Stimulated activated CD4-positive, alpha-beta T cell treated with anti-CD3 and anti-CD28 coated beads, Interleukin-4, amount 100 ng/mL, for 1 hour (primary cell): ENCODE measurements around the gene SPC24.
A peak's percentile ranks its signal among the peaks of the same experiment; 100 is the strongest.
"Not testable (repeated sequence)": the region's sequence is repeated elsewhere in the genome, so short reads cannot be mapped to it uniquely, and the experiment has no call there.

Source experiments
- DNase-seq: peaks from one replicate; pipeline ENCODE4 v3.0.0-alpha.2; 2020

The SPC24 gene

GRCh38 chr19:11116507-11116906 lies 39.1 kb downstream of the SPC24 start:
- no peak for DNase-seq

GRCh38 chr19:11115895-11116446 lies 39.6 kb downstream of the SPC24 start:
- no peak for DNase-seq

- no peak for DNase-seq
Measured at GRCh38 chr19:11115042-11115441, 40.5 kb downstream of the SPC24 start.

- DNase-seq: no peak
Measured at GRCh38 chr19:11113140-11113708, 42.4 kb downstream of the SPC24 start.

GRCh38 chr19:11111771-11112144 lies 43.8 kb downstream of the SPC24 start:
- DNase-seq: no peak

GRCh38 chr19:11111117-11111770 lies 44.3 kb downstream of the SPC24 start:
- no peak for DNase-seq

GRCh38 chr19:11108746-11109145 lies 46.8 kb downstream of the SPC24 start:
- no peak for DNase-seq

GRCh38 chr19:11106477-11106876 lies 49.1 kb downstream of the SPC24 start:
- no peak for DNase-seq

GRCh38 chr19:11105014-11105636 lies 50.5 kb downstream of the SPC24 start:
- DNase-seq: no peak

GRCh38 chr19:11103667-11104066 lies 51.9 kb downstream of the SPC24 start:
- not testable (repeated sequence) for DNase-seq

- no peak for DNase-seq
Measured at GRCh38 chr19:11102944-11103343, 52.6 kb downstream of the SPC24 start.

- DNase-seq: no peak
Measured at GRCh38 chr19:11101057-11101456, 54.5 kb downstream of the SPC24 start.

- DNase-seq: no peak
Measured at GRCh38 chr19:11100049-11100448, 55.5 kb downstream of the SPC24 start.

GRCh38 chr19:11098861-11099260 lies 56.7 kb downstream of the SPC24 start:
- DNase-seq: no peak

GRCh38 chr19:11098327-11098726 lies 57.3 kb downstream of the SPC24 start:
- DNase-seq: no peak

GRCh38 chr19:11097367-11097766 lies 58.2 kb downstream of the SPC24 start:
- not testable (repeated sequence) for DNase-seq

- peak; percentile 46 for DNase-seq
Measured at GRCh38 chr19:11096210-11096841, 59.3 kb downstream of the SPC24 start.
